OCI-LY7 (cell line): ENCODE data around the gene WWOX. TPM values are rescaled to one million over a fixed set of nuclear protein-coding genes. Genes with fewer than 3 reads are reported as not detected.
A peak's percentile ranks its signal among the peaks of the same experiment; 100 is the strongest.

Experiments
- BruUV-seq: library from RNA; stranded (reverse); fragments of 400-500 nt; replicated peaks from 2 replicates; lab custom pipeline; 2021; lab: Mats Ljungman, UMichigan
- CTCF ChIA-PET: fragments of 300-600 bp; sonication (Branson Sonifier 250); formaldehyde crosslinking; loops from one replicate; lab custom pipeline; 2022; ENCODE audit warnings: antibody characterized with exemption; ENCODE audit not compliant: unreplicated experiment; lab: Charles Lee
- POLR2A ChIA-PET: fragments of 300-600 bp; sonication (Branson Sonifier 250); formaldehyde crosslinking; loops from one replicate; lab custom pipeline; 2022; ENCODE audit warnings: antibody characterized with exemption; lab: Charles Lee
- DNase-seq: peaks from one replicate; pipeline ENCODE4 v3.0.0-alpha.2; 2015; ENCODE audit warnings: low spot score
- H2AFZ ChIP-seq: fragments of 200-600 bp; sonication (generic), shearing (Covaris generic); 2 replicates; pipeline ENCODE4 v1.6.1; 2014; ENCODE audit warnings: mild to moderate bottlenecking, antibody characterized with exemption, low read length, moderate library complexity
- H3K27ac ChIP-seq: fragments of 200-600 bp; sonication (generic); 2 replicates; pipeline ENCODE4 v1.5.1; 2014; ENCODE audit warnings: mixed run types, low read depth, mild to moderate bottlenecking, moderate library complexity, low read length, inconsistent platforms; ENCODE audit not compliant: poor library complexity, severe bottlenecking
- H3K36me3 ChIP-seq: fragments of 200-600 bp; sonication (generic); 2 replicates; pipeline ENCODE4 v1.6.1; 2014; ENCODE audit warnings: mild to moderate bottlenecking, antibody characterized with exemption, low read length, moderate library complexity, mixed read lengths; ENCODE audit not compliant: insufficient read depth
- H3K4me1 ChIP-seq: fragments of 200-600 bp; sonication (generic); 2 replicates; pipeline ENCODE4 v1.5.1; 2014; ENCODE audit warnings: mild to moderate bottlenecking, low read length; ENCODE audit not compliant: insufficient read depth, poor library complexity, severe bottlenecking
- H3K4me2 ChIP-seq: fragments of 200-600 bp; sonication (generic); 2 replicates; pipeline ENCODE4 v1.6.1; 2014; ENCODE audit warnings: mild to moderate bottlenecking, low read length
- H3K4me3 ChIP-seq: fragments of 200-600 bp; sonication (generic); 2 replicates; pipeline ENCODE4 v1.5.1; 2014; ENCODE audit warnings: mild to moderate bottlenecking, low read depth, low read length; ENCODE audit not compliant: poor library complexity, severe bottlenecking
- H3K79me2 ChIP-seq: fragments of 200-600 bp; sonication (generic); 2 replicates; pipeline ENCODE4 v1.6.1; 2016; ENCODE audit warnings: low read depth, mild to moderate bottlenecking, low read length, moderate library complexity, mixed read lengths; ENCODE audit not compliant: insufficient read depth
- H3K9me2 ChIP-seq: fragments of 200-600 bp; sonication (generic); 2 replicates; pipeline ENCODE4 v1.6.1; 2016; ENCODE audit warnings: mild to moderate bottlenecking, low read length, mixed read lengths; ENCODE audit not compliant: insufficient read depth
- H3K9me3 ChIP-seq: fragments of 200-600 bp; sonication (generic); 2 replicates; pipeline ENCODE4 v1.6.1; 2014; ENCODE audit warnings: mild to moderate bottlenecking, mixed run types, low read length, mixed read lengths
- H4K20me1 ChIP-seq: fragments of 200-600 bp; sonication (generic); 2 replicates; pipeline ENCODE4 v1.6.1; 2014; ENCODE audit warnings: mild to moderate bottlenecking, antibody characterized with exemption, low read length, moderate library complexity, mixed read lengths; ENCODE audit not compliant: insufficient read depth
- CTCF ChIP-seq: fragments of 200-600 bp; sonication (generic); conservative IDR thresholded peaks from 2 replicates; pipeline ENCODE4 v1.5.1; 2014; ENCODE audit warnings: mild to moderate bottlenecking, antibody characterized with exemption, low read length, moderate library complexity, mixed read lengths
- EZH2phosphoT487 ChIP-seq: fragments of 200-600 bp; sonication (generic); IDR thresholded peaks from 2 replicates; pipeline ENCODE4 v1.6.1; 2018; ENCODE audit warnings: low read depth, borderline replicate concordance, mild to moderate bottlenecking, mixed run types, antibody characterized with exemption, low read length, moderate library complexity, mixed read lengths
- intact Hi-C: fragments of 100-400 bp; cut with micrococcal nuclease; formaldehyde crosslinking; loops from one replicate; pipeline ENCODE4 v1.10.0; 2022; ENCODE audit not compliant: unreplicated experiment
- total RNA-seq, 2 experiments: library from RNA; depleted of rRNA in 1 of 2; stranded (reverse); fragments of >200 nt in 1 of 2; shearing (Covaris generic) in 1 of 2; gene quantifications; 2 replicates each; pipeline ENCODE4 v1.2.3, GENCODE V29; 2014 to 2022

WWOX gene
- total RNA-seq, 2 experiments from 2014 or later: 40.2 to 47.6 TPM

GRCh38 chr16:78953526-78953925 is 854.1 kb downstream of the WWOX start:
- Histone ChIP-seq H3K4me3 (no peak overlapping the region), H2AFZ (no peak overlapping the region), H3K36me3 (no peaks in the 10 kb centered on the region), H3K4me2 (no peak overlapping the region), H4K20me1 (no peaks in the 10 kb centered on the region), H3K9me3 (no peaks in the 10 kb centered on the region), H3K4me1 (peaks cover 9% of the 10 kb centered on the region), H3K79me2 (no peaks in the 10 kb centered on the region), H3K9me2 (no peaks in the 10 kb centered on the region), H3K27ac (no peak overlapping the region)
- CTCF ChIA-PET: no interaction called here
- no peak for DNase-seq
- intact Hi-C loops: no loop called here
- TF ChIP-seq CTCF (no peak), EZH2phosphoT487 (no peak)
- POLR2A ChIA-PET: no interaction called here
- BruUV-seq: no TSS peak

GRCh38 chr16:78955206-78955605 is 855.8 kb downstream of the WWOX start:
- H3K36me3 ChIP-seq: no peaks in the 10 kb centered on the region
- CTCF ChIA-PET: no interaction called here
- H3K4me2 ChIP-seq: no peak overlapping the region
- no peaks in the 10 kb centered on the region for H3K79me2 ChIP-seq
- no peaks in the 10 kb centered on the region for H4K20me1 ChIP-seq
- H3K9me3 ChIP-seq: no peaks in the 10 kb centered on the region
- TF ChIP-seq EZH2phosphoT487: no peak
- no peak for TF ChIP-seq CTCF
- H2AFZ ChIP-seq: no peak overlapping the region
- peaks cover 9% of the 10 kb centered on the region for H3K4me1 ChIP-seq
- no TSS peak for BruUV-seq
- H3K4me3 ChIP-seq: no peak overlapping the region
- no peak overlapping the region for H3K27ac ChIP-seq
- peak; percentile 20 for DNase-seq
- POLR2A ChIA-PET: no interaction called here
- intact Hi-C loops: no loop called here
- no peaks in the 10 kb centered on the region for H3K9me2 ChIP-seq

- Histone ChIP-seq H3K79me2 (no peaks in the 10 kb centered on the region), H3K9me2 (no peaks in the 10 kb centered on the region), H3K4me2 (no peak overlapping the region), H3K27ac (no peak overlapping the region), H2AFZ (no peak overlapping the region), H3K9me3 (no peaks in the 10 kb centered on the region), H3K36me3 (no peaks in the 10 kb centered on the region), H4K20me1 (no peaks in the 10 kb centered on the region), H3K4me3 (no peak overlapping the region), H3K4me1 (peaks cover 25% of the 10 kb centered on the region)
- intact Hi-C loops: no loop called here
- CTCF ChIA-PET: no interaction called here
- POLR2A ChIA-PET: interaction anchor here (1.1 kb wide), 1 partner anchor 51 kb away, joined by 3 read pairs; no protein-coding TSS in a partner anchor
- no TSS peak for BruUV-seq
- DNase-seq: no peak
- TF ChIP-seq CTCF (no peak), EZH2phosphoT487 (no peak)
Measured at GRCh38 chr16:78956859-78957258, 857.4 kb downstream of the WWOX start.
